BE2C (cell line): ENCODE data around the gene SPATA16.

Experiments
- DNase-seq: peaks from one replicate; pipeline ENCODE4 v3.0.0-alpha.2; 2020
- H3K27me3 ChIP-seq: fragments of 250-450 bp; sonication (Bioruptor Pico); 2 replicates; pipeline ENCODE4 v1.5.1; 2020; ENCODE audit warnings: mild to moderate bottlenecking
- H3K36me3 ChIP-seq: fragments of 250-450 bp; sonication (Bioruptor Pico); 2 replicates; pipeline ENCODE4 v1.5.1; 2020; ENCODE audit warnings: mild to moderate bottlenecking
- H3K4me1 ChIP-seq: fragments of 250-450 bp; sonication (Bioruptor Pico); 2 replicates; pipeline ENCODE4 v1.5.1; 2020
- H3K4me3 ChIP-seq: 2 replicates; pipeline ENCODE4 v1.5.1; 2011; ENCODE audit warnings: low read depth, low read length
- H3K9me3 ChIP-seq: fragments of 250-450 bp; sonication (Bioruptor Pico); 2 replicates; pipeline ENCODE4 v1.5.1; 2020
- CTCF ChIP-seq: IDR thresholded peaks from 2 replicates; pipeline ENCODE4 v1.5.1; 2012; ENCODE audit warnings: mild to moderate bottlenecking, low read depth, low read length

SPATA16 gene

GRCh38 chr3:172919297-172919683, 221.7 kb downstream of the SPATA16 start:
- no peaks in the 10 kb centered on the region for H3K9me3 ChIP-seq
- no peaks in the 10 kb centered on the region for H3K4me1 ChIP-seq
- DNase-seq: no peak
- H3K27me3 ChIP-seq: no peaks in the 10 kb centered on the region
- no peak for TF ChIP-seq CTCF
- no peaks in the 10 kb centered on the region for H3K36me3 ChIP-seq
- no peak overlapping the region for H3K4me3 ChIP-seq

DNA sequence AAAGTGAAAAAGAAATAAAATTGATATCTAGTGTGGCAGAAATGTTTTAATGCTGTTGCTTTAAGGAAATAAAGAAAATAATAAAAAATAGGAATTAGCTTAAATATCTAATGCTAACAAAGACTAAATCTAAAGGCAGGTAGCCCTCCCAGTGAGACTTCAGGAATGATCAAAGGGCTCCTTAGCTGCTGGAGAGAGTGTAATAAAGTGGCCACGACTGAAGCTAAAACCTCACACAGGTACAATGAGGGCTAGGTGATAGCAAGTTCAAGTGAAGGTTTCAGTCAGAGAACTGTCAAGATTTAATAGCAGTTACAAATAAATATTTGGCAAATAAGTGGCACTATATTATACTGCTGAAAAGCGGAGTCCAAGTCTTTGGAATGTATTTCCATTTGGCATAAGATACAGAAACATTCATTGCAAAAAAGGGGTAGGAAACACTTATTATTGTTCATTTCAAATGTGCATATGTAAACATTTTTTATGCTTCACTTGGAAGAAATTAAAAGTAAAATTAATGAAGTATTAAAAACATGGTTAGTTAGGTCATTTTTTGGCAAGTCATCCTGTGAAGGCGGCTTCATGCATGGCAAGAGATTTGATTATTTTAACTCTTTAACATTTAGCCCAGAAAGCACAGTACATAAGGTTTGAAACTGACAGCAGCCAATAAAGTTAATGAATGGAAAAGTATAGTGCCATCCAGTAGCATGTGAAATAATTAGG, 222.3 kb downstream of the SPATA16 start:
- DNase-seq: no peak
- Histone ChIP-seq H3K4me3 (no peak overlapping the region), H3K36me3 (no peaks in the 10 kb centered on the region), H3K9me3 (no peaks in the 10 kb centered on the region), H3K4me1 (no peaks in the 10 kb centered on the region), H3K27me3 (no peaks in the 10 kb centered on the region)
- TF ChIP-seq CTCF: no peak

- Histone ChIP-seq H3K36me3 (no peaks in the 10 kb centered on the region), H3K27me3 (no peaks in the 10 kb centered on the region), H3K4me3 (no peak overlapping the region), H3K4me1 (no peaks in the 10 kb centered on the region), H3K9me3 (no peaks in the 10 kb centered on the region)
- DNase-seq: no peak
- TF ChIP-seq CTCF: no peak
These were observed 222.9 kb downstream of the SPATA16 start for GRCh38 chr3:172918165-172918564.

- no peak for DNase-seq
- Histone ChIP-seq H3K4me3 (no peak overlapping the region), H3K27me3 (no peaks in the 10 kb centered on the region), H3K4me1 (no peaks in the 10 kb centered on the region), H3K36me3 (no peaks in the 10 kb centered on the region), H3K9me3 (no peaks in the 10 kb centered on the region)
- TF ChIP-seq CTCF: no peak
These were observed 225.0 kb downstream of the SPATA16 start for GRCh38 chr3:172915911-172916514.

- no peak for TF ChIP-seq CTCF
- no peak overlapping the region for H3K4me3 ChIP-seq
- no peak for DNase-seq
- H3K36me3 ChIP-seq: no peaks in the 10 kb centered on the region
- H3K4me1 ChIP-seq: no peaks in the 10 kb centered on the region
- no peaks in the 10 kb centered on the region for H3K9me3 ChIP-seq
- H3K27me3 ChIP-seq: no peaks in the 10 kb centered on the region
These were observed 226.2 kb downstream of the SPATA16 start for GRCh38 chr3:172914854-172915253.

- no peaks in the 10 kb centered on the region for H3K9me3 ChIP-seq
- no peak for DNase-seq
- H3K27me3 ChIP-seq: no peaks in the 10 kb centered on the region
- no peak overlapping the region for H3K4me3 ChIP-seq
- no peak for TF ChIP-seq CTCF
- H3K4me1 ChIP-seq: no peaks in the 10 kb centered on the region
- no peaks in the 10 kb centered on the region for H3K36me3 ChIP-seq
These were observed 227.0 kb downstream of the SPATA16 start for GRCh38 chr3:172913911-172914655.
